ENCODE results near the gene CCDC81. TPM values are rescaled to one million over a fixed set of nuclear protein-coding genes. Genes with fewer than 3 reads are reported as not detected.

CCDC81 gene
- total and polyA plus RNA-seq, 2 donors (not counting 1 experiment from before 2014, with no cell fraction given) = 0.66 to 7.0 TPM

DNA sequence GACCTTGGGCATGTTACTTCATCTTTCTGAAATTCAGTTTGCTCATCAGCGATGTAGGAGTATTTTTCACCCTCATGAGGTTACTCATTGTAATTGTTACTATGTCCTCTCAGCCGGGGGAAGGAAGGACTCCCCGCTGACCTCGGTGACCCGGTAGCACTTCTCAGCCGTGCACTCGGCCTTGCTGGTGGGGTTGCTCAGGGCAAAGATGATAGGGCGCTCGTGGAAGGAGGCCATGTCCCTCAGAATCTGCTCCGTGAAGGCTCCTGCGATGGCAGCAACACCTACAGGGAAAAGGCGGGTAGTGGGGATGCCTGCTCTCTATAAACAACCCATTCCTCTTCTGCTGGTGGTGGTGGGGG lies 72.2 kb downstream of the CCDC81 start:
- H3K36me3 ChIP-seq (ENCODE audit: control insufficient read depth, insufficient read depth, low read length) = no peaks in the 10 kb centered on the region
- H3K27me3 ChIP-seq (ENCODE audit: control insufficient read depth, insufficient read depth, low read length) = no peaks in the 10 kb centered on the region
- no peak overlapping the region for H3K27ac ChIP-seq (ENCODE audit: insufficient read depth, low read length)
- no peak for TF ChIP-seq CTCF (conservative IDR thresholded peaks at IDR 0.05 in 1 of 2, IDR thresholded peaks at IDR 0.05 in 1 of 2; ENCODE audit: low read depth in 1 of 2, low read length in 2 of 2)
- H3K9me3 ChIP-seq (ENCODE audit: control insufficient read depth, insufficient read depth, low read depth, low read length) = no peaks in the 10 kb centered on the region
- H3K4me3 ChIP-seq (replicated peaks in 1 of 4; ENCODE audit: control extremely low read depth in 1 of 4, insufficient read depth in 1 of 4, low read depth in 3 of 4, low read length in 4 of 4) = no peak overlapping the region
- H3K9ac ChIP-seq (ENCODE audit: insufficient read depth, low read length) = no peak overlapping the region
- no peak overlapping the region for H3K4me2 ChIP-seq (ENCODE audit: extremely low read depth, insufficient read depth, low read length)
- no peaks in the 10 kb centered on the region for H4K20me1 ChIP-seq (ENCODE audit: control insufficient read depth, extremely low read depth, insufficient read depth, low read length)
- H3K4me1 ChIP-seq (ENCODE audit: control insufficient read depth, extremely low read depth, insufficient read depth, low read length) = peaks cover 4% of the 10 kb centered on the region
- no peaks in the 10 kb centered on the region for H3K79me2 ChIP-seq (ENCODE audit: control insufficient read depth, insufficient read depth, low read length)
- no peak for DNase-seq (ENCODE audit: low read depth in 2 of 2)
- H2AFZ ChIP-seq (ENCODE audit: low read length) = no peak overlapping the region

DNA sequence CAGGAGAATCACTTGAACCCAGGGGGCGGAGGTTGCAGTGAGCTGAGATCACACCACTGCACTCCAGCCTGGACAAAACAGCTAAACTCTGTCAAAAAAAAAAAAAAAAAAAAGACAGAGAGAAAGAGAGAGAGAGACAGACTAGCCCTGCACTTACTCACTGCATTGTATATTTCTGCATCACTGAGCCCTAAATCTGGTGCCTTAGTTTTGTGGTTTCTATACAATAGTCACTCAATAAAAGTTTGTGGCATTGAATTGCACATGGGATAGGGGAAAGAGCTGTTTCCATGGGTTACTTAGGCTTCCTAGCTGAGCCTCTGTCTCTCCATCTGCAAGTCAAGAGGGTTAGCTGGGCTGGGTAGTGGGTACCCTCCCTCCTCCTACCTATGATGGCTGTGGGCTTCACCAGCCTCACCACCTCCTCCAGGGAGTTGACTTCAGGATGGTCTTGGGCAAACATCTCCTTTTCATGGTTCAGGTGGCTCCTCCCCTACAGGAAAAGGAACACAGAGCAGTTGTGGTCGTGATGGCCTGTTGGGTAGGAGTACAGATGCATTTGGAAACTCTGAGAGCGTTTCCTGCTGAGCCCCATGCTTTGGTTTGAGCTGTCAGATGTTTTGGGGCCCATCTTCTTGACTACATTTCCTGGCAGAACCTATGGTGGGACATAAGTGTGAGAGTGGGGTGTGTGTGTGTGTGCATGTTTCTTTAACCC lies 73.2 kb downstream of the CCDC81 start:
- H3K4me1 ChIP-seq (ENCODE audit: control insufficient read depth, extremely low read depth, insufficient read depth, low read length) = no peaks in the 10 kb centered on the region
- no peak overlapping the region for H2AFZ ChIP-seq (ENCODE audit: low read length)
- no peaks in the 10 kb centered on the region for H3K79me2 ChIP-seq (ENCODE audit: control insufficient read depth, insufficient read depth, low read length)
- no peak overlapping the region for H3K27ac ChIP-seq (ENCODE audit: insufficient read depth, low read length)
- H3K4me3 ChIP-seq (replicated peaks in 1 of 4; ENCODE audit: control extremely low read depth in 1 of 4, insufficient read depth in 1 of 4, low read depth in 3 of 4, low read length in 4 of 4) = no peak overlapping the region
- H3K27me3 ChIP-seq (ENCODE audit: control insufficient read depth, insufficient read depth, low read length) = no peaks in the 10 kb centered on the region
- DNase-seq (ENCODE audit: low read depth in 2 of 2) = no peak
- H3K9me3 ChIP-seq (ENCODE audit: control insufficient read depth, insufficient read depth, low read depth, low read length) = no peaks in the 10 kb centered on the region
- TF ChIP-seq EZH2 (IDR thresholded peaks at IDR 0.05; ENCODE audit: low read length, missing control alignments) = no peak
- no peak for TF ChIP-seq CTCF (conservative IDR thresholded peaks at IDR 0.05 in 1 of 2, IDR thresholded peaks at IDR 0.05 in 1 of 2; ENCODE audit: low read depth in 1 of 2, low read length in 2 of 2)
- H3K4me2 ChIP-seq (ENCODE audit: extremely low read depth, insufficient read depth, low read length) = no peak overlapping the region
- no peaks in the 10 kb centered on the region for H4K20me1 ChIP-seq (ENCODE audit: control insufficient read depth, extremely low read depth, insufficient read depth, low read length)
- no peak overlapping the region for H3K9ac ChIP-seq (ENCODE audit: insufficient read depth, low read length)
- no peaks in the 10 kb centered on the region for H3K36me3 ChIP-seq (ENCODE audit: control insufficient read depth, insufficient read depth, low read length)

- H3K4me1 ChIP-seq (ENCODE audit: control insufficient read depth, extremely low read depth, insufficient read depth, low read length) = no peaks in the 10 kb centered on the region
- no peak overlapping the region for H3K27ac ChIP-seq (ENCODE audit: insufficient read depth, low read length)
- DNase-seq (ENCODE audit: low read depth in 2 of 2) = no peak
- H4K20me1 ChIP-seq (ENCODE audit: control insufficient read depth, extremely low read depth, insufficient read depth, low read length) = no peaks in the 10 kb centered on the region
- H3K27me3 ChIP-seq (ENCODE audit: control insufficient read depth, insufficient read depth, low read length) = no peaks in the 10 kb centered on the region
- no peaks in the 10 kb centered on the region for H3K36me3 ChIP-seq (ENCODE audit: control insufficient read depth, insufficient read depth, low read length)
- H3K4me3 ChIP-seq (replicated peaks in 1 of 4; ENCODE audit: control extremely low read depth in 1 of 4, insufficient read depth in 1 of 4, low read depth in 3 of 4, low read length in 4 of 4) = no peak overlapping the region
- no peak overlapping the region for H2AFZ ChIP-seq (ENCODE audit: low read length)
- H3K4me2 ChIP-seq (ENCODE audit: extremely low read depth, insufficient read depth, low read length) = no peak overlapping the region
- no peaks in the 10 kb centered on the region for H3K79me2 ChIP-seq (ENCODE audit: control insufficient read depth, insufficient read depth, low read length)
- H3K9me3 ChIP-seq (ENCODE audit: control insufficient read depth, insufficient read depth, low read depth, low read length) = no peaks in the 10 kb centered on the region
- no peak overlapping the region for H3K9ac ChIP-seq (ENCODE audit: insufficient read depth, low read length)
- TF ChIP-seq EZH2 (IDR thresholded peaks at IDR 0.05; ENCODE audit: low read length, missing control alignments) (no peak), CTCF (conservative IDR thresholded peaks at IDR 0.05 in 1 of 2, IDR thresholded peaks at IDR 0.05 in 1 of 2; ENCODE audit: low read depth in 1 of 2, low read length in 2 of 2) (no peak)
These were observed 75.4 kb downstream of the CCDC81 start for GRCh38 chr11:86449993-86450629.
